HG02943 (cell line): ENCODE measurements around the gene MICAL2.

Experiments used
- ATAC-seq: cut with Tn5 transposase; IDR thresholded peaks from one replicate; pipeline ENCODE4 v1.9.1; 2021; ENCODE audit warnings: mild to moderate bottlenecking, low read depth, moderate library complexity; ENCODE audit not compliant: unreplicated experiment

Gene MICAL2

GRCh38 chr11:12098601-12099000 is 11.8 kb upstream of the MICAL2 start:
- no peak for ATAC-seq

GRCh38 chr11:12099132-12099873 is 11.1 kb upstream of the MICAL2 start:
- no peak for ATAC-seq

- ATAC-seq: no peak
These were observed 10.0 kb upstream of the MICAL2 start for GRCh38 chr11:12100429-12100828.

GRCh38 chr11:12100841-12101242 is 9.5 kb upstream of the MICAL2 start:
- no peak for ATAC-seq

DNA sequence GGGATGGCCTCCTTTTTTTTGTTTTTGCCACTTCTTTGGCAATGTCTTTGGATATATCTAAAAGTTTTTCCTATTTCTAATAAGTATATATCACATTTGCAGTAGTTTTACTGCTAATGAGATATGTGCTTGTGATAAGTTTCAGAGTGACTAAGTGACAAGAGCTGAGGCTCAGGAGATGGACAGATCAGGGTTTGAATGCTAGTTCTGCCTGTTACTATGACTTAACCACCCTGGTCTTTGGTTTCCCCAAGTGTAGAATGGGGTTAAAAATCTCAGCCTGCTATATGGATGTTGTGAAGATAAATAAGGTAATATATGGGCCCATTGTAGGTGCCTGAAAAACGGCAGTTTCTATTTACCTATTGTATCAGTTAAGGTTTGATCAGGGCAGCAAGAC is 9.1 kb upstream of the MICAL2 start:
- ATAC-seq: no peak

DNA sequence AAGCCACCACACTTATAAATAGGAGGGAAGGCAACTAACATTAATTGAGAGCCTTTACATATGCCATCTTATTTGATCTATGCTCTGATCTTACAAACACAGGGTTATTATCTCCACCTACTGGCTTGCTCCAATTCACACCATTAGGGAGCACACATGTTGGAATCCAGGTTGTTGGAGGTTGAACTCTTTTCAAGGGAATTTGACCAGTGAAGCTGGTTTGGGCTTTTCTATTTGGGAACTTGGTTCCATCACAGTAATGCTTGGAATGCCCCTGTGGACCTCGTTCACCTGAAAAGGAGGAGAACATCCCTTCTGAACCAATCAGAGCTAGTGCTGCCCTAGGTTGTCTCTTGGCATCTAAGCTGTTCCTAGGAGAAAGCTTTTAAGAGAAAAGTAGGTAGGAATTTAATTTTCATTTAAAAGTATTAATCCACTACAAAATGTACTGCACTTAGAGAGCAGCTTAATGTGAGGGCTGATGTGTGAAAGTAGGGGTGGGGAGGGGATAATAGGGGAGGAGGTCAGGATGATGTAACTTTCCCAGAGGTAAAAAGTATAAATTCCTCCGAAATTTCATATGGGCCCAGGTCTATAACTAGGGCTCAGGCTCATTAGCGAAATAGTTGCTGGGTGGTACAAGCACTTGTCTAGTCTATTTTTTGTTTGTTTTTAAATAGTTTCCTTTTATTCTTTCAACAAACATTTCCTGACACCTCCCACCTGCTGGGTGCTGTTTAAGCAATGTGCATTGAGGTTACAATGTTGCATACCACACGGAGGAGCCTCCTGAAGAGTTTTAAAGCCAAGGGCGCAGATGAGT is 7.6 kb upstream of the MICAL2 start:
- no peak for ATAC-seq

- ATAC-seq: no peak
These were observed 6.8 kb upstream of the MICAL2 start for GRCh38 chr11:12103411-12104225.

- ATAC-seq: no peak
These were observed 4.9 kb upstream of the MICAL2 start for GRCh38 chr11:12105471-12105870.

- ATAC-seq: no peak
These were observed 4.3 kb upstream of the MICAL2 start for GRCh38 chr11:12106101-12106500.

- ATAC-seq: no peak
These were observed 3.9 kb upstream of the MICAL2 start for GRCh38 chr11:12106501-12106900.

GRCh38 chr11:12108875-12109453 is 1.4 kb upstream of the MICAL2 start:
- ATAC-seq: no peak

GRCh38 chr11:12109591-12110196 is 696 bp upstream of the MICAL2 start:
- no peak for ATAC-seq

- ATAC-seq: peak; percentile 33
These were observed 541 bp downstream of the MICAL2 start for GRCh38 chr11:12110714-12111548.

DNA sequence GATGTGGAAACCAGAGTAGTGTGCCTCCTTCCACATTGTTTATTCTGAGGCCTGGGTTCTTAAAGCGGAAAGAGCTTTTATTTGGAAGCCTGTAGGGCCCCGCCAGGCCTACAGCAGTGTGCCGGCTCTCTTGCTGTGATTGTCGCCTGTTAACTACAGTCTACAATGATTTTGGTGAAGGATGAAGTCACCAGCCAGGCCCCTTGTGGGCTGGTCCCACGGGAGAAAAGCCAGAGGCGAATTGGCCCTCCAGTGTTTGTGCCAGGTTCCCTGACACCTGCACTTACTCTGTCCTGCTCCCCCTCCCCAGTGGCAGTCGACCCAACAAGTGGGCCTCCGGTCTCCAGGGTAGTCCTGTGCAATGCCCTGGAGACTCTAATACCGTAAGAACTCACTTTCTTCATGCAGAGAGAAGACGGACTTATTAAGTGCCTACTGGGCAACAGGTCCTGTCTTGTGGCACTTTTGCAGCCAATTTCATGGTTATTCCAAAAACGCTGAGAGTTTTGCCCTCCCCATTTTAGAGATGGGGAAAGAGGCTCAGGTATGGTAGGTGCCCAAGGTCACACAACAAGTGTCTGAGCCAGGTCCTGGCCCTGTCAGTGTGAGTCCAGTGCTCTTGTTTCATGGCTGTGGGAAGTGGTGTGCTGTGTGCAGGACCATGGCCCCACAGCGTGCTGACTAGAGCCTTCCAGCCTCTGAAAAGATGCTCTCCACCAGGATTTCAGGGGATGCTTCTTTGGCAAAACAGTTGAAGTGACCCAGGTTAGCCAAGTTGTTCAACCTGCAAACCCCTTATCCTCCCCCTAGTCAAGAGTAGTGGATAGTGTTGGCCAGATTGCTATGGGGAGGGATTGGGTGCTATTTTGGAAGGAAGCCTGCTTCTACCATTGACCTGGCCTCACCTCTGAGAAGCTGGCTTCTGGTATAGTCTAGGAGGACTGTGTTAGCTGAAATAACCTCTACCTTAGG is 1.4 kb downstream of the MICAL2 start:
- no peak for ATAC-seq

DNA sequence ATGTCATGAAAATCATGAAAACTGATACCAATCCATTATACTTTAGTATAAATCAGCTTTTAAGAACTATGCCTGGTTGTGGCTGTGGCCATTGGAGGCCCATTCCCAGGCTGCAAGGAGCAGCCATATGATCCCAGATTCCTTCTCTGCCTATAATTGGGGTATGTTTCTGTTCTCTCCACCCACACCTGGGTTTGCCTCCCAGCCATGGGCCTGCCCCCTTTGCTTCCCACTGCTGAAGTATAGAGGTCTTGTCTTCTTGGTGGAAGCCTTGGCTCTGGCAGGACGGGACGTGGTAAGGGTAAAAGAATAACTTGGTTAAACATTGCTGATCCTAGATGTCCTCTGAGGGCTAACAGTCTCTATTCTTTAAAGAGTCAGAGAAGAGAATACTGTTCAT is 2.4 kb downstream of the MICAL2 start:
- ATAC-seq: no peak

- ATAC-seq: no peak
These were observed 2.9 kb downstream of the MICAL2 start for GRCh38 chr11:12113294-12113693.

GRCh38 chr11:12114193-12115033 is 4.0 kb downstream of the MICAL2 start:
- ATAC-seq: no peak
